GM19452 (cell line): ENCODE data around the gene OR5K4.
"Not testable (repeated sequence)": the region's sequence is repeated elsewhere in the genome, so short reads cannot be mapped to it uniquely, and the experiment has no call there.

Source experiments
- ATAC-seq: cut with Tn5 transposase; IDR thresholded peaks from one replicate; pipeline ENCODE4 v1.9.1; 2021; ENCODE audit not compliant: unreplicated experiment

The OR5K4 gene

GRCh38 chr3:98367464-98368246 is 14.0 kb downstream of the OR5K4 start:
- ATAC-seq, result no peak

GRCh38 chr3:98371186-98371585 is 17.5 kb downstream of the OR5K4 start:
- ATAC-seq, result no peak

- no peak for ATAC-seq
These were observed 18.2 kb downstream of the OR5K4 start for GRCh38 chr3:98371853-98372252.

GRCh38 chr3:98372445-98372844 is 18.8 kb downstream of the OR5K4 start:
- no peak for ATAC-seq

GRCh38 chr3:98376631-98377030 is 23.0 kb downstream of the OR5K4 start:
- ATAC-seq, result no peak

- no peak for ATAC-seq
These were observed 34.5 kb downstream of the OR5K4 start for GRCh38 chr3:98388147-98388546.

GRCh38 chr3:98390366-98390765 is 36.7 kb downstream of the OR5K4 start, which contains the start of gene OR5K3:
Gene OR5K3, plus strand, starts transcription at chr3:98390666. Its CDS starts 0 bp downstream, at chr3:98390666.
- ATAC-seq, result no peak

GRCh38 chr3:98395101-98395500 is 41.4 kb downstream of the OR5K4 start:
- no peak for ATAC-seq

- not testable (repeated sequence) for ATAC-seq
These were observed 42.8 kb downstream of the OR5K4 start for GRCh38 chr3:98396482-98396881.

- ATAC-seq, result no peak
These were observed 44.9 kb downstream of the OR5K4 start for GRCh38 chr3:98398513-98398912.

- no peak for ATAC-seq
These were observed 48.9 kb downstream of the OR5K4 start for GRCh38 chr3:98402507-98402906.

- ATAC-seq, result no peak
These were observed 50.4 kb downstream of the OR5K4 start for GRCh38 chr3:98404010-98404409.
